NCI-H2196 treated with DMSO at 0.1 percent for 48 hours (cell line): Measurements from ENCODE around the gene RFPL2.

Source experiments
- DNase-seq: peaks from one replicate; lab custom pipeline; 2025; ENCODE audit not compliant: unreplicated experiment; lab: John Stamatoyannopoulos, UW

Gene RFPL2

GRCh38 chr22:32204856-32205722 lies at the start of gene RFPL2:
RFPL2 (minus strand) TSS chr22:32205073; CDS start chr22:32202451, 2,622 bp downstream.
- no peak for DNase-seq

DNA sequence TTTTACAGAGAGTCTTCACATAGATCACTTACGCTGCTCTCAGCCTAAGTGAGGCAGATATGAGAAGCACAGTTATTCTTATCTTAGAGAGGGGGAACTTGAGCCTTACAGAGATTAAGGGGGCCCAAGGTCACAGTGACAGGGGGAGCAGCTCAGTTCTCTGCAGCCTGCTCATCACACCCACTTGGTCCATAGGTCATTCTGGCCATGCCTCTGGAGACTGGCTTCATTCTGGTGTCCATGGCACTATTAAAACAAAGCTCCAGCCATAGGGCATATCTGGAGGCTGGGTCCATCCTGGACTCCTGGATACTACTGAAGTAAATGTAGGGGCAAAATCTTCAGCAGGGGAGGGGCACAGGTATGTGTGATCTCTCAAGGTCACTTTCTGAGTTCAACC lies 44.4 kb upstream of the RFPL2 start:
- DNase-seq: no peak

DNA sequence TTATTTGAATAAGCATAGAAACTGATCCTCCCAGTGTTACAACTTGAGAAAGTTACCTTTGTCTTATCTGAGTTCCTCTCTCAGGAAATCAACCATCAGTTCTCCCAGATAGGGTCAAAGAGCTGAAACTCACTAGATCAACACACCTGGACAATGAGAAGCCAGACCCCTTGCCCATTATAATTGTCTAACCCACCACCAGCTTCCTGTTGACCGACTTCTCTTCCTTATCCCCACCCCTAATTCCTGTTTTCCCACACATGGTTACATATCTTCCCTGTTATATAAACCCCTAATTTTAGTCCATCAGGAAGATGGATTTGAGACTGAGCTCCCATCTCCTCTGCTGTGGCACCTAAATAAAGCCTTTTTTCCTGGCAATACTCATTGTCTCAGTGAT lies 43.4 kb upstream of the RFPL2 start:
- no peak for DNase-seq

- DNase-seq: no peak
These were observed 41.3 kb upstream of the RFPL2 start for GRCh38 chr22:32246166-32246565.

DNA sequence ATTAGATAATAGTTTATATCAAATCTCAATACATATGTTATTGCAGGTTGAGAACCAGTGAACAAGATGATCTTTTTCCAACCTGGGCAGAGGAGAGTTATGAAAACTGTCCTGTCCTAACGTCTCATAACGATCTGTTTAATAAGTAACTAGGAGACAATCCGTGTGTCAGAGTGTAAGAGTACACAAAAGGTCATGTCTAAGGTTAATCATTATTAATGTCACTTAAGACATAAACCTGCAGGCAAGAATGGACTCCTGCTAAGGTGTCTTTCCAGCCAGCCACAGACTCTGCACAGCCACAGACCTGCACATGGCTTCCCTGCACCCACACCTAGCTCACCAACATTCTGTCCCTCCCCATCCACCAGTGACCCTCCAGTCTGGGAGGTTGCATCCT lies 40.2 kb upstream of the RFPL2 start:
- DNase-seq: no peak

DNA sequence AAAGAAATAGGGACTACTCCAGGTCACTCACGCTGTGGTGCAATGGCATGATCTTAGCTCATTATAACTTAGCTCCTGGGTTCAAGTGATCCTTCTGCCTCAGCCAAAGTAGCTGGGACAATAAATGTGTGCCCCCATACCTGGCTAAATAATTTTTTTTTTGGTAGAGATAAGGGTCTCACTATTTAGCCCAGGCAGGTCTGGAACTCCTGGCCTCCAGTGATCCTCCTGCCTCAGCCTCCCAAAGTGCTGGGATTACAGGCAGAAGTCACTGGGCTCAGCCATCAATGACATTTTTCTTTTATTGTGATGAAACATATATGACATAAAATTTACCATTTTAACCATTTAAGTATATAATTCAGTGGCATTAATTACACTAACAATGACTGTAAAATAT lies 39.7 kb upstream of the RFPL2 start:
- DNase-seq: no peak

DNA sequence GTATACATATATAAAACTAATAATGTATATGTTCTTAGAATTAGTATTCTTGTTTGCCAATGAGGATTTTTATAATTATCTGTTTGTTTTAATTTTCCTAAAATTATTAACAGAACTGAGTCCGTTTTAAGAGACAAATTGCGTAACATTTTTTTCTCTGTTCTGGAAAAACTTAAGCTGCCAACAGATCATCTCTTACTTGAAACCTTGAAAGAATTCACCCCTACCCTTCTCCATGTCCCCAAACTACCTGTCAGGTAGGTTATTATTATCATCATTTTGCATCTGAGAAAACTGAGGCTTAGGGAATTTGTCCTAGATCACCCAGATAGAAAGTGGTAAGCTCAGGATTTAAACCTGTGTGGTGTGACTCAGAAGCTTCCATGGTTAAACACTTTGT lies 35.6 kb upstream of the RFPL2 start:
- no peak for DNase-seq

- peak; percentile 5 for DNase-seq
These were observed 33.0 kb upstream of the RFPL2 start for GRCh38 chr22:32237906-32238305.

GRCh38 chr22:32236970-32237369 lies 32.1 kb upstream of the RFPL2 start:
- no peak for DNase-seq

- DNase-seq: no peak
These were observed 28.2 kb upstream of the RFPL2 start for GRCh38 chr22:32233091-32233490.

GRCh38 chr22:32232191-32232830 lies 27.4 kb upstream of the RFPL2 start:
- no peak for DNase-seq

DNA sequence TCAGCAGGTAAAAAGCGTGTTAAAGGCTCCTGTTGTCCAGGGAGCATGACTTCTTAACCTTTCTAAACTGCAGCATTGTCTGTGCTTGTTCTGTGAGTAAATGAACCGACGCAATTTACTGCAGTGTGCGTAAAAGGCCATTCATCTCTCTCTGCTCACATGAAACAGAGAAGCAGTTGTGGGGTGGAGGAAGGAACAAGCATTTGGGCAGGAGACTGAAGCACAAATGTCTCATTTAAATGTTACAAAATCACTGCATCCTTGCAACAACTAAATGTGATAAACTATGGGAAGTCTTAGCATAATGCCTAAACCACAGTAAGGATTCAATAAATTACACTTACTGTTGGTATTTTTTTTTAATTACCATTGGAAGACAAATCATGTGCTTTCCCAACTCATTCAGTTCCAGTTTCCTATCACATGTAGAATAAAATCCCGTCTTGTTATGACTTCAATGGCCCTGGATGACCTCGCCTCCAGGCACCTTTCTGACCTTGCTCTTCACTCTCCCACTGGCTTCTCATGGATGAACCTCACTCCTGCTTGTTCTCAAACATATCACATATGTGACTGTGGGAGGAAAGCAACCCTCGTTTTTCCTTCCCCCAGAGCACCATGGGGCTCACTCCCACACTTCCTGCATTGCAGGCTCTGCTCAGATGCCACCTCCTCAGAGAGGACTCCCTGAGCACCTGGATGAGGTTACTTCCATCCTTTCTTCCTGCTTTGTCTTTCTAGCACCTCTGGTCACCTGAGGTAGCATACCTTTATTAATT lies 21.6 kb upstream of the RFPL2 start:
- DNase-seq: no peak

- no peak for DNase-seq
These were observed 18.1 kb upstream of the RFPL2 start for GRCh38 chr22:32222991-32223390.

- no peak for DNase-seq
These were observed 14.2 kb upstream of the RFPL2 start for GRCh38 chr22:32219026-32219425.

DNA sequence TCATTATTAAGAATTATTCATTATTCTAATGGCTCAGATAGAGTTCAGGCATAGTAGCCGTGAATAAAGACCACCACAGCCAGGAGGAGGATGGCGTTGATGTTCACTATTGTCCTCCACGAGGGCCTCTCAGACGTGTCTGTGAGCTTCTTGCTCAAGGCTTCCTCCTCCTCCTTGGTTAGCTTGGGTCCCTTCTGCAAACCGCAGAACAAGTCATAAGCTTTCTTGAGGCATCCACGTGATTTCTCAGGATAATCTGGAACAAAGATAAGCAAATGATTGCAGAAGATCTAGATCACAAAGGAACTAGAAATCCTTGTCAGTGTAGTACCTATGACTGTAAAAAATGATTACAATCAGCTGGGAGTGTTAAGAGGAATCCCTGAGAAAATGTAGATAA lies 13.6 kb upstream of the RFPL2 start:
- no peak for DNase-seq

- no peak for DNase-seq
These were observed 12.6 kb upstream of the RFPL2 start for GRCh38 chr22:32217465-32217864.

DNA sequence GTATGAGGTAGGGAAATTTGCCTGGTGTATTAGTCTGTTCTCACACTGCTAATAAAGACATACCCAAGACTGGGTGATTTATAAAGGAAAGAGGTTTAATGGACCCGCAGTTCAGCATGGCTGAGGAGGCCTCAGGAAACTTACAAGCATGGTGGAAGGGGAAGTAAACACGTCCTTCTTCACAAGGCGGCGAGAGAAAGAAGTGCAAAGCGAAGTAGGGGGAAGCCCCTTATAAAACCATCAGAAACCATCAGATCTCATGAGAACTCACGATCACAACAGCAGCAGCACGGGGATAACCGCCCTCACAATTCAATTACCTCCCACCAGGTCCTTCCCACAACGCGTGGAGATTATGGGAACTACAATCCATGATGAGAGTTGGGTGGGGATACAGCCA lies 12.0 kb upstream of the RFPL2 start:
- no peak for DNase-seq

DNA sequence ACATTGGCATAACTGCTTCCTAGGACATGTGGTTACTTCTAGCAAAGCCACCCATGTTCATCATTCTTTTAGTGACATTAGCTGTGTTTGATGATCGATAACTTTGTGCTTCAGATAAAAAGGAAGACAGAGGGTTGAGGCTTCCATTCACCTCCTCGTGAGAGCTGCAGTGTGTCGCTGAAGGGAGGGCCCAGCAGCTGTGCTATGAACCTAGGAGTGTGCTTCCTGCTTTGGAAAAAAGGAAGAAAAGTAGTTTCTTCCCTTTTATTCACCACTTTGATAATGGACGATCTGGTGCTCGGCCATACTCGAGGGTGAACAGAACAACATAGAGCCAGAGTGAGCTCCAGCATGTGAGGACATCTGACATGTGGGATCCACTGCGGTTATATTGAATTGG lies 6.1 kb upstream of the RFPL2 start:
- DNase-seq: no peak

DNA sequence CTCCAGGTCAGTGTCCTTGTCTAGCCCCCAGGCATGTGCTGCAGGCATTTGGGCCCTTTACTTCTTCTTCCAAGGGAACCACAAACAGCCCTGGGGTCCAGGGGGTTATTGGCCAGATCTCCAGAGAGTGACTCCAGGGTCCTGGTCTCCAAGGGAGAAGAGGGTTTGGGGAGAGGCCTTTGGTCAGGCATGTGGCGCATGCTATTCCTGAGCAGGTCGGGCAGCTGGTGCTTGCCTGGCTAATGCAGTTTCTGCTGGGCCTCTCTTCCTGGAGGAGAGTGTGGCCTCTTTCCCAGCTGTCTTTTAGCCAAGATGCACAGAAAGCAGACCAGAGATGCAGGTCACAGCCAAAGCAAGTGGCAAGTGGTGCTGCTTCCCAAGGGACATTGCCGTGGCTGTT lies 3.8 kb upstream of the RFPL2 start:
- DNase-seq: no peak

DNA sequence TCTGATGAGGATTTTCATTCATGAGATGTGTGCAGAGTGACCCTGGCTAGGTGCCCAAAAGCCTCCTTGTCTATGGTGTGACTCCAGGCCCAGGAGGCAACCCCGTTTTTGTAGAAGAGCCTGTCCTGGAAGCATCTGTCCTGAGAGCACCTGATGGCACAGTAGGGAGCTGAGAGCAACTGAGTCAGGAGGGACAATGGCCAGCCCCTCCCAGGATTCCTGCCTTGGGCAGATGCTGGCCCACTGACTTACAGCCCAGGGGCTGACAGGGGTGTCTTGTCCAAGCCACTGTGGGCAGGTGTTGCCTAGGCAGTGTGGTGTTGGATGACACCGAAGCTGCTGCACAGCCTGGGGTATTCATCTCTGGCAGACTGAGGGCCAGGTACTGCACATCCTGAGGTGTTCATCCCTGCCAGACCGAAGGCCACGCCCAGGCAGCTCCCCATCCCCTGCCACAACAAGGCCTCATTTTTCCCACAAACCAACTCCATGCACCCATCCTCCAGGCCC lies 3.2 kb upstream of the RFPL2 start:
- DNase-seq: no peak
